Retina (tissue), 1 donor: Measurements from ENCODE around the gene ZBTB12.
"Not testable (repeated sequence)": the region's sequence is repeated elsewhere in the genome, so short reads cannot be mapped to it uniquely, and the experiment has no call there.

Experiments
- DNase-seq: peaks from one replicate; pipeline ENCODE4 v3.0.0-alpha.2; 2016

Gene ZBTB12

GRCh38 chr6:31901953-31902643 is at the start of gene ZBTB12:
Gene ZBTB12 (minus strand): TSS chr6:31902086. CDS start chr6:31901305, 781 bp downstream.
- DNase-seq = peak; percentile 96

GRCh38 chr6:31949926-31950548 is 48.2 kb upstream of the ZBTB12 start:
- DNase-seq = no peak

GRCh38 chr6:31948753-31949413 is 47.0 kb upstream of the ZBTB12 start:
- no peak for DNase-seq

GRCh38 chr6:31948306-31948705 is 46.4 kb upstream of the ZBTB12 start:
- DNase-seq = no peak

- no peak for DNase-seq
Observed at GRCh38 chr6:31947864-31948263, 46.0 kb upstream of the ZBTB12 start.

- no peak for DNase-seq
Observed at GRCh38 chr6:31947070-31947675, 45.3 kb upstream of the ZBTB12 start.

- DNase-seq = no peak
Observed at GRCh38 chr6:31946370-31946885, 44.5 kb upstream of the ZBTB12 start.

- DNase-seq = no peak
Observed at GRCh38 chr6:31945507-31946369, 43.9 kb upstream of the ZBTB12 start, which contains the start of gene CFB. Gene CFB (plus strand): TSS chr6:31946095. CDS start chr6:31946222, 127 bp downstream.

- no peak for DNase-seq
Observed at GRCh38 chr6:31945154-31945506, 43.2 kb upstream of the ZBTB12 start.

- no peak for DNase-seq
Observed at GRCh38 chr6:31943742-31944141, 41.9 kb upstream of the ZBTB12 start.

GRCh38 chr6:31940256-31940664 is 38.4 kb upstream of the ZBTB12 start:
- DNase-seq = no peak

- no peak for DNase-seq
Observed at GRCh38 chr6:31935823-31936222, 33.9 kb upstream of the ZBTB12 start.

GRCh38 chr6:31935021-31935420 is 33.1 kb upstream of the ZBTB12 start:
- no peak for DNase-seq

GRCh38 chr6:31933537-31933936 is 31.7 kb upstream of the ZBTB12 start:
- no peak for DNase-seq

- not testable (repeated sequence) for DNase-seq
Observed at GRCh38 chr6:31932137-31932536, 30.3 kb upstream of the ZBTB12 start.

- no peak for DNase-seq
Observed at GRCh38 chr6:31930962-31931361, 29.1 kb upstream of the ZBTB12 start.

- DNase-seq = no peak
Observed at GRCh38 chr6:31928672-31928939, 26.7 kb upstream of the ZBTB12 start.

- DNase-seq = no peak
Observed at GRCh38 chr6:31927863-31928671, 26.2 kb upstream of the ZBTB12 start.

- no peak for DNase-seq
Observed at GRCh38 chr6:31927242-31927862, 25.5 kb upstream of the ZBTB12 start, which contains the start of gene C2. Gene C2 (plus strand): TSS chr6:31927717. CDS start chr6:31927753, 36 bp downstream.

- no peak for DNase-seq
Observed at GRCh38 chr6:31922942-31923341, 21.1 kb upstream of the ZBTB12 start.

GRCh38 chr6:31920811-31921210 is 18.9 kb upstream of the ZBTB12 start:
- DNase-seq = no peak
